Endothelial cell (in vitro differentiated cells): ENCODE measurements around the gene PLA2G3. TPM values are rescaled to one million over a fixed set of nuclear protein-coding genes. Genes with fewer than 3 reads are reported as not detected.

Experiments used
- DNase-seq: peaks from one replicate; pipeline ENCODE4 v3.0.0; 2021; ENCODE audit warnings: low spot score
- H3K27ac Mint-ChIP-seq: one replicate; pipeline ENCODE4 v1.8.0; 2021; ENCODE audit warnings: mixed read lengths, inconsistent platforms; ENCODE audit not compliant: unreplicated experiment
- H3K27me3 Mint-ChIP-seq: one replicate; pipeline ENCODE4 v1.8.0; 2021; ENCODE audit warnings: mild to moderate bottlenecking, moderate library complexity, mixed read lengths, inconsistent platforms; ENCODE audit not compliant: unreplicated experiment
- H3K36me3 Mint-ChIP-seq: one replicate; pipeline ENCODE4 v1.8.0; 2021; ENCODE audit warnings: mild to moderate bottlenecking, low read depth, mixed read lengths, inconsistent platforms; ENCODE audit not compliant: unreplicated experiment
- H3K4me1 Mint-ChIP-seq: one replicate; pipeline ENCODE4 v1.8.0; 2021; ENCODE audit warnings: mild to moderate bottlenecking, mixed read lengths, inconsistent platforms; ENCODE audit not compliant: unreplicated experiment
- H3K4me3 Mint-ChIP-seq: one replicate; pipeline ENCODE4 v1.8.0; 2021; ENCODE audit warnings: mild to moderate bottlenecking, mixed read lengths, inconsistent platforms; ENCODE audit not compliant: unreplicated experiment
- H3K9me3 Mint-ChIP-seq: one replicate; pipeline ENCODE4 v1.8.0; 2021; ENCODE audit warnings: mixed read lengths, inconsistent platforms; ENCODE audit not compliant: unreplicated experiment
- CTCF ChIP-seq: fragments of 200-600 bp; sonication (generic); IDR thresholded peaks from one replicate; pipeline ENCODE4 v1.5.0; 2021; ENCODE audit warnings: antibody characterized with exemption; ENCODE audit not compliant: unreplicated experiment
- total RNA-seq: library from RNA; stranded (reverse); fragmentation: NEBNext Ultra II Directional; extraction: Animal tissue kit (Norgen Biotek cat#: 25700); gene quantifications from one replicate; pipeline ENCODE4 v1.2.1, GENCODE V29; 2021; ENCODE audit not compliant: unreplicated experiment

The PLA2G3 gene
- total RNA-seq, 1 donor from 2014 or later = 2.8 TPM

DNA sequence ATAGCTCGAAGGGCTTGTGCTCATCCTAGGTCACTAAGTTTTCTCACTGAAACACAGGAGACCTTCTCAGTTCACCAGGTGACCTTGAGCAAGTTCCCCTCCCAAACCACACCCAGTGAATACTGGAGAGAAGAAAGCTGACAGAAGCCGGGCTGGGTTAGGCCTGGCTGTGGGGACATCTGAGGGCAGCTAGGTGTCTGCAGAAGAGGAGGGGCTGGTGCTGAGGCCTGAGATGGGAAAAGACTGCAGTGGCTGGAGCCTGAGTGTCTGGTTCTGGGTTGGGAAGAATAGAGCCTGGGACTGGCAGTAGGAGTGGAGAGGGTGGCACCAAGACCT, 18.1 kb downstream of the PLA2G3 start:
- TF ChIP-seq CTCF = no peak
- H3K36me3 Mint-ChIP-seq = no peaks in the 10 kb centered on the region
- no peak for DNase-seq
- H3K27ac Mint-ChIP-seq = no peak overlapping the region
- H3K27me3 Mint-ChIP-seq = peaks cover 6% of the 10 kb centered on the region
- H3K9me3 Mint-ChIP-seq = no peaks in the 10 kb centered on the region
- peaks cover 5% of the 10 kb centered on the region for H3K4me1 Mint-ChIP-seq
- peak overlapping the region; percentile 47 for H3K4me3 Mint-ChIP-seq

DNA sequence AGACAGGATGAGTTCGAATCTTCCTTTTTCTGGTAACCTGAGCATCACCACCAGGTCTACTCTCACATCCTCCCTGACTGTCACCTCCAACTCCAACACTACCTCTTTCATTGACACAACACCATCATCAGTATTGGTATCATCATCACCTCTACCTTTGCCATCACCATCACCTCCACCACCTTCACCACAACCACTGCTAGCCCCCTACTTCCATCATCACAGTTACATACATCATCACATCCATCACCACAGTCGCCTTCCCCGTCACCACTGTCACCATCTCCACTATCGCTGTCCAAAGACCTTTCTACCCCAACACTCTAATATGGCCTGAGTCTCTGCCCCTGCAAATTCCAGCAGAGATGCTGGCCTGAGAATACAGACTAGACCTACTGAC, 18.9 kb downstream of the PLA2G3 start:
- no peaks in the 10 kb centered on the region for H3K36me3 Mint-ChIP-seq
- H3K9me3 Mint-ChIP-seq = no peaks in the 10 kb centered on the region
- H3K4me1 Mint-ChIP-seq = peaks cover 5% of the 10 kb centered on the region
- no peak overlapping the region for H3K27ac Mint-ChIP-seq
- H3K4me3 Mint-ChIP-seq = no peak overlapping the region
- DNase-seq = no peak
- H3K27me3 Mint-ChIP-seq = peaks cover 6% of the 10 kb centered on the region
- no peak for TF ChIP-seq CTCF

- Mint-ChIP-seq H3K27ac (no peak overlapping the region), H3K4me3 (no peak overlapping the region), H3K27me3 (peaks cover 5% of the 10 kb centered on the region), H3K36me3 (no peaks in the 10 kb centered on the region), H3K4me1 (peaks cover 5% of the 10 kb centered on the region), H3K9me3 (no peaks in the 10 kb centered on the region)
- TF ChIP-seq CTCF = no peak
- DNase-seq = no peak
Measured at GRCh38 chr22:31120642-31121041, 19.7 kb downstream of the PLA2G3 start.

DNA sequence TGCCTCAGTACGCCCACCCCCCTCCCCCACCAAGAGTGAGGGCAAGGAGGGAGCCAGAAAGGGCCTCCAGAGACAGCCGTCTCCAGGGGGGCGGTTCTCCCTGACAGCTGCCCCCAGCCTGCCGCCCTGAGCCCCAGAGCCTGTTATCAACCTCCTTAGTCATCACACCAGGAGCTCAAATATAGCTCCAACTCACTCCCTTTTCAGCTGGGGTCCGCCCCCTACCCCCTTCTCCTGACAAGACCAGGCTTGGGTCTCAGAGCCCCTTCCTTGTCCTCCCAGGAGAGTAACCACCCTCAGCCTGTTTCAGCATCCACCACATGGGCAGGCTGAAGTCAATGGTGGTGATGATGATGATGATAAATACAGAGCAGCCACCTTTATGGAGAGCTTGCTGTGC, 20.1 kb downstream of the PLA2G3 start:
- peaks cover 5% of the 10 kb centered on the region for H3K4me1 Mint-ChIP-seq
- no peak for DNase-seq
- TF ChIP-seq CTCF = no peak
- H3K27me3 Mint-ChIP-seq = peaks cover 4% of the 10 kb centered on the region
- no peak overlapping the region for H3K4me3 Mint-ChIP-seq
- H3K36me3 Mint-ChIP-seq = no peaks in the 10 kb centered on the region
- H3K27ac Mint-ChIP-seq = no peak overlapping the region
- H3K9me3 Mint-ChIP-seq = no peaks in the 10 kb centered on the region

DNA sequence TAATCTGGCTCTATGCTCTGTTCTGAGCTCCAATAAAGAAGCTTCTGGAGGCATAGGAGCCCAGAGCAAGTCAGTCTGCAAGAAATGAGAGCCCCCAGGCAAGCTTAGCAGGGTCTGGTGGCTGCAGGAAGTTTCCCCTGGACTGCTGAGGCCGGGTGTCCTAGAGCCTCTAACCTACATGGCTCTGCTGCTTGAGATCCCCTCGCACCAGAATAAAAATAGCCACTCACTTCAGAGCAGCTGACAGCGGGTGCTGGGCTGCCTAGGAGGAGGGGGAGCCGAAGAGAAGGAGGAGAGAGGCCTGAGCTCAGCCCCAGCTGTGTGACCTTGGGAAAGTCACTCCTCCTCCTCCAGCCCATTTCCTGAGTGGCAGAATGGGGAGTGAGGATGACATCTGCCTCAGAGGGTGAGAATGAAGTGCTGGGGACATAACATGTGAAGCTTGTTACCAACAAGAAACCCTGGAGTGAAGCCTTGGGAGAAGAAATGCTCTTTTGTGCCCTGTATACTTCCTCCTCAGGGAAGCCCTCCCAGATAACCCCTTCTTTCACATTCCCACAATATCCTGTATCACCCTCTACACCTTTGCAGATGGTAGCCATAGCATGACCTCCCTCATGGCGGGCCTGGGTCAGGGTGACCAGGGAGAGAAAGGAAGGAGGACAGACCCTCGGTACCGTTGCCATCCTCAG, 21.1 kb downstream of the PLA2G3 start:
- no peak for TF ChIP-seq CTCF
- Mint-ChIP-seq H3K27ac (no peak overlapping the region), H3K4me3 (no peak overlapping the region), H3K4me1 (peaks cover 5% of the 10 kb centered on the region), H3K9me3 (no peaks in the 10 kb centered on the region), H3K27me3 (peaks cover 4% of the 10 kb centered on the region), H3K36me3 (no peaks in the 10 kb centered on the region)
- DNase-seq = no peak
